A549 (cell line): ENCODE measurements around the gene WDR45B.

Source experiments
- ELK1 ChIP-seq: fragments of 150-350 bp; IDR thresholded peaks from 2 replicates; pipeline ENCODE4 v1.6.1; 2014; ENCODE audit warnings: low read depth, mild to moderate bottlenecking, low read length
- MYC ChIP-seq: IDR thresholded peaks from 2 replicates; pipeline ENCODE4 v1.6.1; 2012; ENCODE audit warnings: mild to moderate bottlenecking, inconsistent platforms, low read length, improper control_type of control experiment, borderline replicate concordance
- TF ChIP-seq, protein P1 (sequence below): fragments of 200-600 bp; sonication (generic); IDR thresholded peaks from 2 replicates; pipeline ENCODE4 v1.6.1; 2016; ENCODE audit warnings: antibody characterized with exemption, mild to moderate bottlenecking, moderate library complexity
- TF ChIP-seq, protein P2 (sequence below): fragments of >200 bp; sonication (Bioruptor Twin); formaldehyde crosslinking; IDR thresholded peaks from 3 replicates; pipeline ENCODE4 v1.5.1; 2016
- TF ChIP-seq, protein P3 (sequence below): IDR thresholded peaks from 2 replicates; pipeline ENCODE4 v1.6.1; 2012
- TF ChIP-seq, protein P4 (sequence below): IDR thresholded peaks from 2 replicates; pipeline ENCODE4 v1.6.1; 2012

DNA sequence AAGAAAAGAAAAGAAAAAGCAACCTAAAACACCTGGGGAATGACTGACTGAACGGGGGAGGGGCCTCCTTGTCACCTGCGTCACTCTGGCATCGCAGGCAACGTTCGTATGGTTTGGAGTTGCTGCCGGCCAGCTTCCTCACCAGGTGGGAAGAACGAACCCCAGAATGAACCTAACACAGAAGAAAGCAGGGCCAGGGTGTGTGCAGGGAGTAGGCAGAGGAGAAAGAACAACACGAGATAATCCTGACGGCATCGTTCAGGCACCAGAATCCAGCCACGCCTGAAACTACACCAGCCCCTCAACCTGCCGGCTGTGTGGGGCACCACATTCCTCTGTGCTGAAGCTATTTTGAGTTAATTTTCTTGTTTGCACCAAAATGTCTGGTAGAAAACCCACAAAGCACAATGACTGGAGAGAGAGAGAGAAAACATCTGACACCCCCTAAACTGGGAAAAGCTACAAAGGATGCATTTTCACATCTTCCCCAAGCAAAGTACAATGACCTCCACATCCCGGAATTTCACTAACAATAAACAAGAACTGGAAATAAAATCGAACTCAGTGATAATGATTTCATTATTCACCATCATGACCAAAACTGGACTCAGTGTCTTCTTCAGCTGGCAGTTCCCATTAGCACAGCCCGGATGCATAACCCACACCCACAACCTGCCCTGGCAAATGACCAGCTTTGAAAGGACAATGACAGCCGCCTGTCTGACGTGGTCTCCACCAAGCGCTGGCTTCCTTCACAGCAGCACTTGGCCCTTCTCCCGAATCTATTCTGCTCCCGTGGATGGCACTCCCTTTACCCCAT is 26.6 kb upstream of the WDR45B start:
- TF ChIP-seq, protein P1, sequence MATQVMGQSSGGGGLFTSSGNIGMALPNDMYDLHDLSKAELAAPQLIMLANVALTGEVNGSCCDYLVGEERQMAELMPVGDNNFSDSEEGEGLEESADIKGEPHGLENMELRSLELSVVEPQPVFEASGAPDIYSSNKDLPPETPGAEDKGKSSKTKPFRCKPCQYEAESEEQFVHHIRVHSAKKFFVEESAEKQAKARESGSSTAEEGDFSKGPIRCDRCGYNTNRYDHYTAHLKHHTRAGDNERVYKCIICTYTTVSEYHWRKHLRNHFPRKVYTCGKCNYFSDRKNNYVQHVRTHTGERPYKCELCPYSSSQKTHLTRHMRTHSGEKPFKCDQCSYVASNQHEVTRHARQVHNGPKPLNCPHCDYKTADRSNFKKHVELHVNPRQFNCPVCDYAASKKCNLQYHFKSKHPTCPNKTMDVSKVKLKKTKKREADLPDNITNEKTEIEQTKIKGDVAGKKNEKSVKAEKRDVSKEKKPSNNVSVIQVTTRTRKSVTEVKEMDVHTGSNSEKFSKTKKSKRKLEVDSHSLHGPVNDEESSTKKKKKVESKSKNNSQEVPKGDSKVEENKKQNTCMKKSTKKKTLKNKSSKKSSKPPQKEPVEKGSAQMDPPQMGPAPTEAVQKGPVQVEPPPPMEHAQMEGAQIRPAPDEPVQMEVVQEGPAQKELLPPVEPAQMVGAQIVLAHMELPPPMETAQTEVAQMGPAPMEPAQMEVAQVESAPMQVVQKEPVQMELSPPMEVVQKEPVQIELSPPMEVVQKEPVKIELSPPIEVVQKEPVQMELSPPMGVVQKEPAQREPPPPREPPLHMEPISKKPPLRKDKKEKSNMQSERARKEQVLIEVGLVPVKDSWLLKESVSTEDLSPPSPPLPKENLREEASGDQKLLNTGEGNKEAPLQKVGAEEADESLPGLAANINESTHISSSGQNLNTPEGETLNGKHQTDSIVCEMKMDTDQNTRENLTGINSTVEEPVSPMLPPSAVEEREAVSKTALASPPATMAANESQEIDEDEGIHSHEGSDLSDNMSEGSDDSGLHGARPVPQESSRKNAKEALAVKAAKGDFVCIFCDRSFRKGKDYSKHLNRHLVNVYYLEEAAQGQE: no peak
- TF ChIP-seq MYC: no peak
- TF ChIP-seq, protein P2, sequence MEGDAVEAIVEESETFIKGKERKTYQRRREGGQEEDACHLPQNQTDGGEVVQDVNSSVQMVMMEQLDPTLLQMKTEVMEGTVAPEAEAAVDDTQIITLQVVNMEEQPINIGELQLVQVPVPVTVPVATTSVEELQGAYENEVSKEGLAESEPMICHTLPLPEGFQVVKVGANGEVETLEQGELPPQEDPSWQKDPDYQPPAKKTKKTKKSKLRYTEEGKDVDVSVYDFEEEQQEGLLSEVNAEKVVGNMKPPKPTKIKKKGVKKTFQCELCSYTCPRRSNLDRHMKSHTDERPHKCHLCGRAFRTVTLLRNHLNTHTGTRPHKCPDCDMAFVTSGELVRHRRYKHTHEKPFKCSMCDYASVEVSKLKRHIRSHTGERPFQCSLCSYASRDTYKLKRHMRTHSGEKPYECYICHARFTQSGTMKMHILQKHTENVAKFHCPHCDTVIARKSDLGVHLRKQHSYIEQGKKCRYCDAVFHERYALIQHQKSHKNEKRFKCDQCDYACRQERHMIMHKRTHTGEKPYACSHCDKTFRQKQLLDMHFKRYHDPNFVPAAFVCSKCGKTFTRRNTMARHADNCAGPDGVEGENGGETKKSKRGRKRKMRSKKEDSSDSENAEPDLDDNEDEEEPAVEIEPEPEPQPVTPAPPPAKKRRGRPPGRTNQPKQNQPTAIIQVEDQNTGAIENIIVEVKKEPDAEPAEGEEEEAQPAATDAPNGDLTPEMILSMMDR: no peak
- TF ChIP-seq, protein P3, sequence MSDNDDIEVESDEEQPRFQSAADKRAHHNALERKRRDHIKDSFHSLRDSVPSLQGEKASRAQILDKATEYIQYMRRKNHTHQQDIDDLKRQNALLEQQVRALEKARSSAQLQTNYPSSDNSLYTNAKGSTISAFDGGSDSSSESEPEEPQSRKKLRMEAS: no peak
- TF ChIP-seq, protein P4, sequence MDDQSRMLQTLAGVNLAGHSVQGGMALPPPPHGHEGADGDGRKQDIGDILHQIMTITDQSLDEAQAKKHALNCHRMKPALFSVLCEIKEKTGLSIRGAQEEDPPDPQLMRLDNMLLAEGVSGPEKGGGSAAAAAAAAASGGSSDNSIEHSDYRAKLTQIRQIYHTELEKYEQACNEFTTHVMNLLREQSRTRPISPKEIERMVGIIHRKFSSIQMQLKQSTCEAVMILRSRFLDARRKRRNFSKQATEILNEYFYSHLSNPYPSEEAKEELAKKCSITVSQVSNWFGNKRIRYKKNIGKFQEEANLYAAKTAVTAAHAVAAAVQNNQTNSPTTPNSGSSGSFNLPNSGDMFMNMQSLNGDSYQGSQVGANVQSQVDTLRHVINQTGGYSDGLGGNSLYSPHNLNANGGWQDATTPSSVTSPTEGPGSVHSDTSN: no peak
- no peak for TF ChIP-seq ELK1
